VCaP (cell line): Measurements from ENCODE around the gene ANAPC5.
"Not testable (repeated sequence)": the region's sequence is repeated elsewhere in the genome, so short reads cannot be mapped to it uniquely, and the experiment has no call there.

Source experiments
- H3K27ac ChIP-seq: fragments of 450-650 bp; 2 replicates; pipeline ENCODE4 v1.5.1; 2017
- CTCF ChIP-seq: fragments of 450-650 bp; conservative IDR thresholded peaks from 2 replicates; pipeline ENCODE4 v1.5.1; 2017; ENCODE audit warnings: mild to moderate bottlenecking, moderate library complexity

Gene ANAPC5

GRCh38 chr12:121391619-121392324 is 39.6 kb upstream of the ANAPC5 start:
- no peak for TF ChIP-seq CTCF

GRCh38 chr12:121390856-121391255 is 38.6 kb upstream of the ANAPC5 start:
- no peak overlapping the region for H3K27ac ChIP-seq
- no peak for TF ChIP-seq CTCF

More at GRCh38 chr12:121391619-121392324, 39.6 kb upstream of the ANAPC5 start:
- H3K27ac ChIP-seq: no peak overlapping the region

GRCh38 chr12:121388421-121388981 is 36.3 kb upstream of the ANAPC5 start:
- no peak for TF ChIP-seq CTCF
- no peak overlapping the region for H3K27ac ChIP-seq

- not testable (repeated sequence) for H3K27ac ChIP-seq
These were observed 32.7 kb upstream of the ANAPC5 start for GRCh38 chr12:121384891-121385290.

GRCh38 chr12:121383601-121384021 is 31.4 kb upstream of the ANAPC5 start:
- TF ChIP-seq CTCF: 0 out of 2 replicates have a peak, but pooled peaks have one; percentile 14
- no peak overlapping the region for H3K27ac ChIP-seq

- no peak overlapping the region for H3K27ac ChIP-seq
- no peak for TF ChIP-seq CTCF
These were observed 27.7 kb upstream of the ANAPC5 start for GRCh38 chr12:121379945-121380344.

- no peak overlapping the region for H3K27ac ChIP-seq
- TF ChIP-seq CTCF: no peak
These were observed 26.5 kb upstream of the ANAPC5 start for GRCh38 chr12:121378736-121379135.
